CD4-positive, alpha-beta T cell treated with Interleukin-1 beta for 1 hour (primary cell): ENCODE data around the gene TPRX1.
"Not testable (repeated sequence)": the region's sequence is repeated elsewhere in the genome, so short reads cannot be mapped to it uniquely, and the experiment has no call there.

Experiments used
- DNase-seq, 2 donors: peaks; one replicate each; pipeline ENCODE4 v3.0.0-alpha.2; 2020 to 2022

TPRX1 gene, protein sequence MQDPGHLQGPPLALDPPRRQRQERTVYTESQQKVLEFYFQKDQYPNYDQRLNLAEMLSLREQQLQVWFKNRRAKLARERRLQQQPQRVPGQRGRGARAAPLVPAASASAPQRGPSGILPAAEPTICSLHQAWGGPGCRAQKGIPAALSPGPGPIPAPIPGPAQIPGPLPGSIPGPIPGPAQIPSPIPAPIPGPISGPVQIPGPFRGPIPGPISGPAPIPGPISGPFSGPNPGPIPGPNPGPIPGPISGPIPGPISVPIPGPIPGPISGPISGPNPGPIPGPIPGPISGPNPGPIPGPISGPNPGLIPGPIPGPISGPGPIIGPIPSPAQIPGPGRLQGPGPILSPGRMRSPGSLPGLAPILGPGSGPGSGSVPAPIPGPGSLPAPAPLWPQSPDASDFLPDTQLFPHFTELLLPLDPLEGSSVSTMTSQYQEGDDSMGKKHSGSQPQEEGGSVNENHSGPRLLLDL

DNA sequence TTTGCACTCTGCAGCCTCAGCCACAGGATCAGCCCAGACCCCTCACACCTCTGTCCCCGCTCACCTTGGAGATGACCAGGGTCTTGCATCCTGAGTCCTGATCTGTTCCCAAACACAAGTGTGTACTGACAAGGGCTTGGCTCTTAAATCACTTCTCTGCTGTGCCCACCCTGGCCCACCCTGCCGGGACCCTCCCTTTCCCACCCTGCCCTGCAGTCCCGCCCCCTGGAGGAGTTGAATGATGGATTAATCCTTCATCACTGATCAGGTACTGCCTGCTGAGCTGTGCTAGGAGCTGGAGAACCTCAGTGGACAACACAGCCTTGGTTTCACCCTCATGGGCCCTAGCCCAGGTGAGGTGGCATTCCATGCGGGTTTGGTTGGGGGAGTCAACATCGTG lies at the start of gene TPRX1:
Gene TPRX1, minus strand, starts transcription at position 101 of the 400 bp plus-strand sequence. Its CDS starts 12 bp downstream, at position 89.
- DNase-seq: not testable (repeated sequence)

DNA sequence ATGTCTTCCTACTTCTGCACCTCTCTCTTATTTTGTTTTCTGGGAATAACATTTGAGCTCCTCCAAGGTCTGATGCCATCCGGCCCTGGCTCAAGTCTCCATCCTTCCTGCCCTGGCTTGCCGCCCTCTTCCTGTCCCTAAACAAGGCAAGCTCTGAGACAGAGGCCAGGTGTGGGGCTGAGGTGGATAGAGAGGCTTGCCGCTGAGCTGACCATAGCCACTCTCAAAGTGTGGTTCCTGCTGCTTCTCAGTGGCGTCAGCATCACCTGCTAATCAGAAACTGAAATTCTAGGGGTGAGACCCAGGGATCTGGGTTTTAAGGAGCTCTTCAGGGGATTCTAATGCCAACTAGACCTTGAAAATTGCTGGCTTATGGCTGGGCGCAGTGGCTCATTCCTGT lies 48.7 kb upstream of the TPRX1 start:
- DNase-seq: no peak

DNA sequence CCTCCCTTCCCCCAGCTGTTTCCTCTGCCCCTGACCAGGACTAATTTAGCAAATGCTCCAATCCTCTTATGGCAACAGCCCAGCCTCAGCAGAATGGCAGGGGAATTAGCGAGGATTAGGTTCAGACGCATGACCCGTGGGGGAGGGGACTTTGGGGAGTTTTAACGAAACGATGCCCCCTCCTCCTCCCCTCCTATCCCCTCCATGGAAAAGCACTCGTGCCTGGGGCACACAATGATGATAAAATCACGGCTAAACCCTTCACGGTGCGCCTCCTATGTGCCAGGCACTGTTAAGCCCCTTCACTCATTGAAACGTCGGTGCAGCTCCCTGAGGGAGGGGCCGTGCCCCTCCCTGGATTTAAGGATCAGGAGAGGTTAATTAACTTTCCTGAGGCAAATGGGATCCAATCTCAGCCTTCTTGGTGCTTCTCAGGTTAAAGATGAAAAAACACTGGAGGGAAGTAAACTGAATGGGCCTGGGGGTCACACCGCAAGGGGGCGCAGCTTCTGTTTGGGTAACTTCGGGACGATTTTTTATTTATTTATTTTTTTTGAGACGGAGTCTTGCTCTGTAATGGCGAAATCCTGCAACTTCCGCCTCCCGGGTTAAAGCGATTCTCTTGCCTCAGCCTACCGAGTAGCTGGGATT lies 44.6 kb upstream of the TPRX1 start:
- DNase-seq: peak; percentile 4 to 7

DNA sequence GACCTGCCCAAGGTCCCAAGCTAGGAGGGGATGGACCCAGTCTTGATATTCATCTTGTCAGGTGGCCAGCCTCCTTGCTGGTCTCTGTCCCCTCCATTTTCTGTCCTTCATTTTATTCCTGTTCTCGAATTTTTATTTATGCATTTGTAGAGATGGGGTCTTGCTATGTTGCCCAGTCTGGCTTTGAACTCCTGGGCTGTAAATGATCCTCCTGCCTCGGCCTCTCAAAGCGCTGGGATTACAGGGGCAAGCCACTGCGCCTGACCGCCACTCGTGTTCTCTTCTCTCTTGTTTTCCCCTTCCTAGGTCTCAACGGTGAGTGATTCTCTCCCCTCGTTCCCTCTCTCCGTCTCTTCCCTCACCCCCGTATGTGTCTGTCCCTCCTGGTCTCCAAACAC lies 44.1 kb upstream of the TPRX1 start:
- DNase-seq: no peak

DNA sequence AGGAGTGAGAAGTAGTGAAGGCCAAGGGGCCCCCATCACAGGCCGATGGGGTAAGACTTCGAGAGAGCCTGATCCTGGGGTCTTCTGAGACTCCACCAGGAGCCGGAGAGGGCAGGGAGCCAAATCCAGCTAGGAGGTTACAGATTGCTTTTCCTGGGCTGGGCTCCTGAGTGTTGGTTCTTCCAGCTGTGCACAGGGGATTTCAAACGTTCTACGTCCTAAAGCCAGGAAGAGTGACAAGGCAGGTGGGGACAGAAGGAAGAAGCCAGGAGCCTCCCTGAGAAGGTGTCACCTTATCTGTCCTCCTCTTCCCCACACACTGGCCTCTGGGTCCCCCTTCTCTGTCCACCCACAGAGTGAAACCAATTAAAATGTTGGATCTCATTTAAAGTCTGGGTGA lies 38.6 kb upstream of the TPRX1 start:
- no peak for DNase-seq

DNA sequence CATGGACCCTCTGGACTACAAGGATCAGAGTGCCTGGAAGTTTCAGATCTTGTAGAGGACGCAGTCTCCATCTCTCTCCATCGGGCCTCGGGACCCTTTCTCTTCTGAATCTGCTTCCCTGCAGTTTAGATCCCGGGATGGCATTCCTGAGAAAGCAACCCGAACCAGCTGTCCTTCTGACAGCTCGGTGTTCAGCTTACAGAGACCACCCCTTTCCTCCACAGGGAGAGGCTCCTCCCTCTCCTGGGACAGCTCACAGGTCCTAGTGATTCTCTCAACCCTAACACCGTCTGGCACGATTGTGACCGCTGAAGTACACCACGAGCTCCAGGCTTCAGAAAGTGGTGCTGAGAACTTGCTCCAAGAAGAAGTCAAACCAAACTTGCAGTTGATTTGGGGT lies 35.6 kb upstream of the TPRX1 start:
- DNase-seq: no peak

DNA sequence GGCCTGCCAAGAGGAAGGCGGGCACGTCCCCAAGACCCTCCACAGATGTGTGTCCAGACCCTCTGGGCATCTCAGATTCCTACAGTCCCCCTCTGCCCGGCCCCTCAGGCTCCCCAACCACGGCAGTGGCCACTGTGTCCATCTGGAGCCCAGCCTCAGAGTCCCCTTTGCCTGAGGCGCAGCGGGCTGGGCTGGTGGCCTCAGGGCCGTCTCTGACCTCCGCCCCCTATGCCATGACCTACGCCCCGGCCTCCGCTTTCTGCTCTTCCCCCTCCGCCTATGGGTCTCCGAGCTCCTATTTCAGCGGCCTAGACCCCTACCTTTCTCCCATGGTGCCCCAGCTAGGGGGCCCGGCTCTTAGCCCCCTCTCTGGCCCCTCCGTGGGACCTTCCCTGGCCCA lies 35.1 kb upstream of the TPRX1 start:
- no peak for DNase-seq

DNA sequence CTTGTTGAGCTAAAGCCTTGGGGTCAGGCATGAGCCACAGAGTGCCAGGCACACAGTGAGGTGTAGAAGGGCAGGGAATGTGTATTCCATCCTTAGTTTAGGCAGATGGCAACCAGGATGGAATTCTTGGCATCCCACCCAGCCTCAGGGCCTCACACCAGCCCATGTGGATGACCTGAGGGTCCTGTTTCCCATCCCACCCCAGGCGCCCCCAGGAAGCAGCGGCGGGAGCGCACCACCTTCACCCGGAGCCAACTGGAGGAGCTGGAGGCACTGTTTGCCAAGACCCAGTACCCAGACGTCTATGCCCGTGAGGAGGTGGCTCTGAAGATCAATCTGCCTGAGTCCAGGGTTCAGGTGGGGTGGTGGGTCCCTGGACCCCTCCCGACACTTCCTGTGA lies 31.7 kb upstream of the TPRX1 start:
- DNase-seq: no peak

DNA sequence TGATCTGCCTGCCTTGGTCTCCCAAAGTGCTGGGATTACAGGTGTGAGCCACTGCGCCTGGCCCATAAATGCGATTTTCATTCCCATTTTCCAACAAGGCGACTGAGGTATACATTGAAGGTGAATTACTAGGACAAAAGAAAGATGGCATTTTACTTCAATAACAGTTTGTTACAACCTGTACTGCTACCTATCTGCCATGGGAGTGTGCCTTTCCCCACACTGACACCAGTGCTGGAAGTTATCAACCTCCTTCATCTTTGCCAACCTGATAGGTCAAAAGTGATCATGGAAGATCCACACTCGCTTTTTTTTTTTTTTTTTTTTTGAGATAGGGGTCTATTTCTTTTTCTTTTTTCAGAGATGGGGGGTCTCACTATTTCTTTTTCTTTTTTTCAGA lies 28.4 kb upstream of the TPRX1 start:
- DNase-seq: no peak

DNA sequence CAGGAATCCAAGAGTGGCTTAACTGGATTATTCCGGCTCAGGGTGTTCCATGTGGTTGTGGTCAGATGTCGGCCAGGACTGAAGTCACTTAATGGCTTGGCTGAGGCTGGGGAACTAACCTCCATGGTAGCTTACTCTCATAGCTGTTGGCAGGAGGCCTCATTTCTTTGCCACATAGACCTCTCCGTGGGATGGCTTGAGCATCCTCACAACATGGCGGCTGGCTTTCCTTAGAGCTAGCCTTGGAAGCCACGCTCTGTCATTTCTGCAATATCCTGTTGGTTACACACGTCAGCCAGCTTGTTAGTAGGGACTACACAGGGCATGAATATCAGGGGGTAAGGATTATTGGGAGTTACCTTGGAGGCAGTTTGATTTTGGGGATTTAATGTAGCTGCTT lies 22.4 kb upstream of the TPRX1 start:
- no peak for DNase-seq

DNA sequence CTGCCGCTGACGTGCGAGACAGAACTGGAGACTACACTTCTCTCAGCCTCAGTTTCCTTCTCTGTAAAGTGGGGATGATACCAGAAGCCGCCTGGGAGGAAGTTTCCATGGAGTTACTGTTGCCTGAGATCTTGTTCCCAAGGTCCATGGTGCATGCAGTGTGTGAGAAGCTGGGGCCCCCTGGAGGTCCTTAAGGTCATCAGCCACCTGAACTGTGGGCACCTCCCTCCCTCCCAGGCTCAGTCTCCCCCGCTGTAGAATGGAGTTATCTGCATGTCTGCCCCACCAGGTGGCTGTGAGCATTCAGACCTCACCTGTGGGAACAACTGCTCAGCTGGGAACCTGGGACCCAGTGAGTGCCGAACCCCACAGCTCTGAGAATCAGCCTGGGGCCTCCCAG lies 20.0 kb upstream of the TPRX1 start:
- DNase-seq: no peak

DNA sequence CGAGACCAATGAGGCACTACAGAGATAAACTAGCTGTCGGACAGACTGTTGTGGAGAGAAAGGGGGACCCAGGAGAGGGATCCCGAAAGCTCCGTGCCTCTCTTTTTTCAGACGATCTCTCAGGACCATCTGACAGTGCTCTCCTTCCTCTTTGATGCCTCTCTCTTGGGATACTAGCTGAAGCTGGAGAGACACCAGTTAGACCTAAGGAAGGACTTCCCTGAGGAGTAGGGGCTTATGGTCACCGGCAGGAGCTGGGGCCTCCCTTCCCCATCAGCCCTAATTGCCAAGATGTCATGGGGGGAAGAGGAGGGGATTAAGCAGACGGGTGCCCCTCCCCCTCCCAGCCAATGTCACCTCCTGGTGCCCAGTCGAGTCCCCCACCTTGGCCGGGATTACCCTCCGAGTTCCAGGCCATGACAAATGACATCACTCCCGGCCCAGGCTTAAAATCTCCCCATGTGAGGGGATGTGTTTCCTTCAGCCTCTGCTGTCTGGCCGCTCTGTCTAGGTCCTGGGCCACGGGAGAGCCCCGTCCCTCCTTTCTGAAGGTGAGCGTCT lies 17.2 kb upstream of the TPRX1 start, which contains the start of gene CRX:
Gene CRX, plus strand, starts transcription at position 478 of the 561 bp plus-strand sequence. CDS start 12,507 bp downstream, outside the sequence.
- DNase-seq: no peak

DNA sequence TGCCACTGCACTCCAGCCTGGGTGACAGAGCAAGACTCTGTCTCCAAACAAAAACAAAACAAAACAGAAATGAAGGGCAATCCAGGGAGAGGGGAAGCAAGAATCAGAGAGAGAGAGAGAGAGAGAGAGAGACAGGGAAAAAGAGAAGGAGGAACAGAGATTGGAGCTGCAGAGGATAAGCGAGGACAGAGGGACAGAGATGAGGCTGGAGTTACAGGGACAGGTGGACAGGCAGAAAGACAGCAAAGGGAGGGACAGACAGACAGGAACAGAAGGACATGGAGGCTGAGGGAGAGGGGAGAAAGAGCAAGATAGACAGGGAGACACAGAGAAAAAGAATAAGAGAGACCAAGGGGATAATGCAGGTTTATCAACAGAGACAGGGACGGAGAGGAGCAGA lies 16.1 kb upstream of the TPRX1 start:
- no peak for DNase-seq

DNA sequence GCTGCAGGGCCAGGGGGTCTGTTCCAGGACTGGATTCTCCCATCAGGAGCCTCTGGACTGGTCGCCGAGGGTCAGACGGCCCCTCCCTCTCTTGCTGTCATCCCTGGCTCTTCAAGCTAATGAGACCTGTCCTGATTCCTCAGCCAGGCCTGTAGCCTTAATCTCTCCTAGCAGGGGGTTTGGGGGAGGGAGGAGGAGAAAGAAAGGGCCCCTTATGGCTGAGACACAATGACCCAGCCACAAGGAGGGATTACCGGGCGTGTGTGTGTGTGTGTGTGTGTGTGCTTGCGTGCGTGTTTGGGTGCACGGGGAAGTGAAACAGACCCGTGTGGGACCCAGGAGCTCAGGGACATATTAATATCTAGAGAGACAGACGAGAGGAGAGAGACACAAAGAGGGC lies 15.5 kb upstream of the TPRX1 start:
- no peak for DNase-seq

DNA sequence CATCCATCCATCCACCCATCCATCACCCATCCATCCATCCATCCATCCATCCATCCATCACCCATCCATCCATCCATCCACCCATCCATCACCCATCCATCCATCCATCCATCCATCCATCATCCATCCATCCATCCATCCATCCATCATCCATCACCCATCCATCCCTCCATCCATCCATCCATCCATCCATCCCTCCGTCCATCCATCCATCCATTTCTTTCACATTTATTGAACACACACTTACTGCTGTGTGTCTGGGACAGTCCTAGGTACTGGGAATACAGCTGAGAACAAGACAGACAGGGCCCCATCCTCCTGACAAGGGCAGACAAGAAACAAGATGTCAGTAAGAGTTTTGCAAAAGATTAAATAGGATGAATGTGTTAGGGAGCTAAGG lies 13.9 kb upstream of the TPRX1 start:
- not testable (repeated sequence) for DNase-seq

DNA sequence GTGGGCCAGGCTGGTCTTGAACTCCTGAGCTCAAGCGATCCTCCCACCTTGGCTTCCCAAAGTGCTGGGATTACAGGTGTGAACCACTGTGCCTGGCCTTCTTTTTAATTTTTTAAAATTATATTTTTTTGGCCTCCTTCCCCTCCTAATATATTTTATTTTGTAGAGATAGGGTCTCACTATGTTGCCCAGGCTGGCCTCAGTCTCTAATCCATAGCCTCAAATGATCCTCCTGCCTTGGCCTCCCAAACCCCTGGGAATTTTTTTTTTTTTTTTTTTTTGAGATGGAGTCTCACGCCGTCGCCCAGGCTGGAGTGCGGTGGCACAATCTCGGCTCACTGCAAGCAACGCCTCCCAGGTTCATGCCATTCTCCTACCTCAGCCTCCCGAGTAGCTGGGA lies 11.9 kb upstream of the TPRX1 start:
- DNase-seq: not testable (repeated sequence)

DNA sequence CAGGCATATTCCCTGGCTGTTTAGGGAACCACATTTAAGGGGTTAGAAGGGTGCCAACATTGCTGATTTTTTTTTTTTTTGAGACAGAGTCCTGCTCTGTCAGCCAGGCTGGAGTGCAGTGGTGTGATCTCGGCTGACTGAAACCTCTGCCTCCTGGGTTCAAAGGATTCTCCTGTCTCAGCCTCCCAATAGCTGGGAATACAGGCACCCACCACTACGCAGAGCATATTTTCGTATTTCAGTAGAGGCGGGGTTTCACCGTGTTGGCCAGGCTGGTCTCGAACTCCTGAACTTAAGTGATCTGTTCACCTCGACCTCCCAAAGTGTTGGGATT lies 9.6 kb upstream of the TPRX1 start:
- no peak for DNase-seq

DNA sequence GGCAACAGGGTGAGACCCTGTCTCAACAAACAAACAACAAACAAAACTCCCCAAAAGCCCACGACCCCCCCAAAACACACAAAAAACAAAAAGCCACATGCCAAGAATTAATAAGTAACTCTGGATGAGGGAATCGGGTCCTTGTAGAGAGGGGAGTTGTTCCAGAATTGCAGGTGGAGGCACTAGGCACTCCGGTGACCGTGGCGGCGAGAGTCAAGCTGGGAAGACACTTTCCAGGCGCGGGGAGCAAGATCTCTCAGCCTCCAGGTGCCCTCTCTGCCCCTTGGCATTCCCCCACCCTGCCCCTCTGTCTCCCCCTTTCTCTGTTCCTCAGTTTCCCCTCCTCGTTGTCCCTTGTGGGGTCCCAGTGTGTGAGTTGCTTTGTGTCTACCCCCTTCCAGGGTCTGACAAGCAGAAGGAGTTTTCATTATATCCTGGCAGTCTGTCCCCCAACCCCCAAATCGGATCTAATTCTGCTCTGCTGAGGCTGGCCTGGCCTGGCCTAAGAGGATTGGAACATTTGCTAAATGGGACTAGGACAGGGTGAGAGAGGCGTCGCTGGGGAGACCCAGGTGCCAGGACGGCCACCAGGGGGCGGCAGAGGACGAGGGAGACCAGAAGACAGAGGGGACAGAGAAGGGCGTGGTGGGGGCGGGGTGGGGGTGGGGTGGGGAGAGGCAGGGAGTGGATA lies 9.1 kb upstream of the TPRX1 start:
- DNase-seq: peak; percentile 55 to 68

DNA sequence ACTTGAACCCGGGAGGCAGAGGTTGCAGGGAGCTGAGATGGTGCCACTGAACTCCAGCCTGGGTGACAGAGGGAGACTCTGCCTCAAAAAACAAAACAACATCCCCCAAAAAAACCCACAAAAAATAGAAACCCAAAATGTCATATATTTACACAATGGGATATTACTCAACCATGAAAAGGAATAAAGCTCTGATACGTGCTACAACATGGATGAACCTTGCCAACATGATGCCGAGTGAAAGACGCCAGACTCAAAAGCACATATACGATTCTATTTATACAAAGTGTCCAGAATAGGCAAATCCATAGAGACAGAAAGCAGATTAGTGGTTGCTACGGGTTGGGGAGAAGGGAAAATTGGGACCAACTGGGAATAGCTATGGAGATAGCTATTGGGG lies 2.1 kb upstream of the TPRX1 start:
- DNase-seq: no peak

DNA sequence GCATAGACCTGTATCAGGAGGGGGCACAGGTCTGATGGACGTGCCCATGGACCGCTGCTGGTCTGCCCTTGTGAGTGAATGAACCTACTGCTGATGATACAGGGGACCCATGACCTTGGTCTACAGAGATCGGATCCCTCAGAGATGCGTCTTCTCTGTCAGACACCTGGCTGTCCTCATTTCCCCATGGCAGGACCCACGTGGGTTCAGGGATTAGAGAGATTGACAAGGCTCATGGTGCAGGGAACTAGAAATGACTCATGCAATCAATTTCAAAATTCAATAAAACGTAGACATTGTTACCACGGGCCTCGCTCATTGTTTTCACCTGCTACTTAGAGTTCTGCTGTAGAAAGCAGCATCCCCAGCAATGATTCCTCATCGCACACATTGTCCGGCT lies 962 bp upstream of the TPRX1 start:
- DNase-seq: no peak

DNA sequence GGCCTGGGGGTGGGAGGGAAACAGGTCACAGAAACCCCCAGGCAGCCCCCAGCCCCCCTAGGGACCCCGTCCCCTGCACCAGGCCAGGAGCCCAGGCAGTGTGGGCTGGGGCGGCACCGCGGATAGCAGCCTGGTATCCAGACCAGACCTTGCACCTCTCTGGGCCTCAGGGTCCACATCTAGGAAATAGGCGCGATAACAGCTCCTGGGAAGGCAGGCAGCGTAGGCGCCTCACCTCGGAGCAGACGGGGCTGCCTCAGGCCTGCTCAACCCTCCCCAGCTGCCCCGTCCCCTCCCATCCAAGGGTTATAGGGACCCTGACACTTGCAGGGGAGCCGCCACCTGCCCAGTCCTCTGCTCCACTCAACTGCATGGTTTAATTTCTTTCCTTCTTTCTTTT lies 680 bp downstream of the TPRX1 start:
- not testable (repeated sequence) for DNase-seq

DNA sequence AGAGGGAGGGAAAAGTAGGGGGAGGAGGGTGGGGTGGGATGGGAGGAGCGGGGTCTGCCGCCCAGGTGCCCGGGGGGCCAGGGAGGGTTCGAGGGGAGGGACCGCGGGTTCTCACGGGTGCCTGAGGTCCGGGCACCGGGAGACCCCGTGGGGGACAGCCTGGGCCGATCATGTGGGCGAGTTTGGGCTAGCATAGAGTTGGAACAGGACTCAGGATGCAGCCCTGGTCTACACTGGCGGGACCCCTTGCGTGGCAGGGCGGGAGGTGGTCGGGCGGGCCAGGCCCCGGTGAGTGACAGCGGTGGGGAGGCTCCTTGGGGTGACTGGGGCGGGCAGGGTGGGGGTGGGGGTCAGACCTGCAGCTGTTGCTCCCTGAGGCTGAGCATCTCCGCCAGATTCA lies 1.2 kb downstream of the TPRX1 start:
- DNase-seq: not testable (repeated sequence)

DNA sequence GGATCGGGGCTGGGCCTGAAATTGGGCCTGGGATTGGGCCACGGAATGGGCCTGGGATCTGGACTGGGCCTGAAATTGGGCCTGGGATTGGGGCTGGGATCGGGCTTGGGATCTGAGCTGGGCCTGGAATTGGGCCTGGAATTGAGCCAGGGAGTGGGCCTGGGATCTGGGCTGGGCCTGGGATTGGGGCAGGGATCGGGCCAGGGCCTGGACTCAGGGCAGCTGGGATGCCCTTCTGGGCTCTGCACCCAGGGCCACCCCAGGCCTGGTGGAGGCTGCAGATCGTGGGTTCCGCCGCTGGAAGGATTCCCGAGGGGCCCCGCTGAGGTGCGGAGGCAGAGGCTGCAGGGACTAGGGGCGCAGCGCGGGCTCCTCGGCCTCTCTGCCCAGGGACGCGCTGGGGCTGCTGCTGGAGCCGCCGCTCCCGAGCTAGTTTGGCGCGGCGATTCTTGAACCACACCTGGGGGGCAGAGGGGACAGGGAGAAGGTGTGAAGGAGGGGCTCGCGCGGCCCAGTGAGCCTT lies 1.8 kb downstream of the TPRX1 start:
- DNase-seq: no peak
